ENCODE data around the gene MRC2. TPM values are rescaled to one million over a fixed set of nuclear protein-coding genes. Genes with fewer than 3 reads are reported as not detected.

Gene MRC2
- total RNA-seq, 1 experiment from 2014 or later = 10.7 TPM

DNA sequence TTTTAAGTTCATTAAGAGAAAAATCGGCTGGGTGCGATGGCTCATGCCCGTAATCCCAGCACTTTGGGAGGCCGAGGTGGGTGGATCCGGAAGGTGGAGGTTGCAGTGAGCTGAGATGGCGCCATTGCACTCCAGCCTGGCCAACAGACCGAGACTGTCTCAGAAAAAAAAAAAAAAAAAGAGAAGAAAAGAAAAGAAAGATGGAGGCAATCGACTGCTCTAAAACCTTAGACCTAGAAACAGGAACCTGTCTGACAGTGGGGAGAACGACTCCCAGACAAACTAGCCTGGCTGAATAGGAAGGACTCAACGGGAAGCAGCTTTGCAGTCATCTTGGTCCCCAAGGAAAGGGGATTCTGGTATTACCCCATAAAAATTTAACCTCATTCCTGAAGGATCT is 13.7 kb downstream of the MRC2 start:
- Histone ChIP-seq H3K9me3 (ENCODE audit: control insufficient read depth in 1 of 2, insufficient read depth in 1 of 2, low read depth in 1 of 2, low read length in 2 of 2) (no peaks in the 10 kb centered on the region), H3K9me2 (ENCODE audit: insufficient read depth) (no peaks in the 10 kb centered on the region), H3K27ac (ENCODE audit: low read depth, low read length) (no peak overlapping the region), H2AFZ (ENCODE audit: low read depth, low read length, poor library complexity, severe bottlenecking) (no peak overlapping the region), H3K9ac (ENCODE audit: low read length) (no peak overlapping the region), H3K27me3 (ENCODE audit: insufficient read depth, low read length) (no peaks in the 10 kb centered on the region), H3K4me1 (ENCODE audit: control insufficient read depth in 1 of 2, insufficient read depth in 2 of 2, low read length in 2 of 2) (no peaks in the 10 kb centered on the region), H4K20me1 (ENCODE audit: insufficient read depth) (no peaks in the 10 kb centered on the region), H3K4me2 (ENCODE audit: low read length) (no peak overlapping the region), H3K79me2 (ENCODE audit: insufficient read depth, low read length) (no peaks in the 10 kb centered on the region), H3K36me3 (ENCODE audit: control insufficient read depth in 1 of 2, insufficient read depth in 2 of 2, low read length in 2 of 2) (no peaks in the 10 kb centered on the region), H3K4me3 (replicated peaks in 1 of 2; ENCODE audit: low read depth in 1 of 2, low read length in 2 of 2) (no peak overlapping the region)
- no TSS peak for BruUV-seq (replicated peaks)
- TF ChIP-seq, protein P1, sequence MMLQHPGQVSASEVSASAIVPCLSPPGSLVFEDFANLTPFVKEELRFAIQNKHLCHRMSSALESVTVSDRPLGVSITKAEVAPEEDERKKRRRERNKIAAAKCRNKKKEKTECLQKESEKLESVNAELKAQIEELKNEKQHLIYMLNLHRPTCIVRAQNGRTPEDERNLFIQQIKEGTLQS (IDR thresholded peaks at IDR 0.05) = no peak
- TF ChIP-seq JUND (IDR thresholded peaks at IDR 0.05) = no peak
- no peak for TF ChIP-seq EZH2phosphoT487 (IDR thresholded peaks at IDR 0.05; ENCODE audit: borderline replicate concordance)
- TF ChIP-seq, protein P2, sequence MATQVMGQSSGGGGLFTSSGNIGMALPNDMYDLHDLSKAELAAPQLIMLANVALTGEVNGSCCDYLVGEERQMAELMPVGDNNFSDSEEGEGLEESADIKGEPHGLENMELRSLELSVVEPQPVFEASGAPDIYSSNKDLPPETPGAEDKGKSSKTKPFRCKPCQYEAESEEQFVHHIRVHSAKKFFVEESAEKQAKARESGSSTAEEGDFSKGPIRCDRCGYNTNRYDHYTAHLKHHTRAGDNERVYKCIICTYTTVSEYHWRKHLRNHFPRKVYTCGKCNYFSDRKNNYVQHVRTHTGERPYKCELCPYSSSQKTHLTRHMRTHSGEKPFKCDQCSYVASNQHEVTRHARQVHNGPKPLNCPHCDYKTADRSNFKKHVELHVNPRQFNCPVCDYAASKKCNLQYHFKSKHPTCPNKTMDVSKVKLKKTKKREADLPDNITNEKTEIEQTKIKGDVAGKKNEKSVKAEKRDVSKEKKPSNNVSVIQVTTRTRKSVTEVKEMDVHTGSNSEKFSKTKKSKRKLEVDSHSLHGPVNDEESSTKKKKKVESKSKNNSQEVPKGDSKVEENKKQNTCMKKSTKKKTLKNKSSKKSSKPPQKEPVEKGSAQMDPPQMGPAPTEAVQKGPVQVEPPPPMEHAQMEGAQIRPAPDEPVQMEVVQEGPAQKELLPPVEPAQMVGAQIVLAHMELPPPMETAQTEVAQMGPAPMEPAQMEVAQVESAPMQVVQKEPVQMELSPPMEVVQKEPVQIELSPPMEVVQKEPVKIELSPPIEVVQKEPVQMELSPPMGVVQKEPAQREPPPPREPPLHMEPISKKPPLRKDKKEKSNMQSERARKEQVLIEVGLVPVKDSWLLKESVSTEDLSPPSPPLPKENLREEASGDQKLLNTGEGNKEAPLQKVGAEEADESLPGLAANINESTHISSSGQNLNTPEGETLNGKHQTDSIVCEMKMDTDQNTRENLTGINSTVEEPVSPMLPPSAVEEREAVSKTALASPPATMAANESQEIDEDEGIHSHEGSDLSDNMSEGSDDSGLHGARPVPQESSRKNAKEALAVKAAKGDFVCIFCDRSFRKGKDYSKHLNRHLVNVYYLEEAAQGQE (IDR thresholded peaks at IDR 0.05; ENCODE audit: low read depth) = no peak
- TF ChIP-seq, protein P3, sequence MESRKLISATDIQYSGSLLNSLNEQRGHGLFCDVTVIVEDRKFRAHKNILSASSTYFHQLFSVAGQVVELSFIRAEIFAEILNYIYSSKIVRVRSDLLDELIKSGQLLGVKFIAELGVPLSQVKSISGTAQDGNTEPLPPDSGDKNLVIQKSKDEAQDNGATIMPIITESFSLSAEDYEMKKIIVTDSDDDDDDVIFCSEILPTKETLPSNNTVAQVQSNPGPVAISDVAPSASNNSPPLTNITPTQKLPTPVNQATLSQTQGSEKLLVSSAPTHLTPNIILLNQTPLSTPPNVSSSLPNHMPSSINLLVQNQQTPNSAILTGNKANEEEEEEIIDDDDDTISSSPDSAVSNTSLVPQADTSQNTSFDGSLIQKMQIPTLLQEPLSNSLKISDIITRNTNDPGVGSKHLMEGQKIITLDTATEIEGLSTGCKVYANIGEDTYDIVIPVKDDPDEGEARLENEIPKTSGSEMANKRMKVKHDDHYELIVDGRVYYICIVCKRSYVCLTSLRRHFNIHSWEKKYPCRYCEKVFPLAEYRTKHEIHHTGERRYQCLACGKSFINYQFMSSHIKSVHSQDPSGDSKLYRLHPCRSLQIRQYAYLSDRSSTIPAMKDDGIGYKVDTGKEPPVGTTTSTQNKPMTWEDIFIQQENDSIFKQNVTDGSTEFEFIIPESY (IDR thresholded peaks at IDR 0.05; ENCODE audit: extremely low read depth, insufficient replicate concordance, low read length) = no peak
- TF ChIP-seq TCF7L2 (IDR thresholded peaks at IDR 0.05; ENCODE audit: borderline replicate concordance, extremely low read depth, insufficient read depth, insufficient read length) = no peak
- TF ChIP-seq SP1 (IDR thresholded peaks at IDR 0.05; ENCODE audit: low read depth) = no peak
- TF ChIP-seq ZFX (IDR thresholded peaks at IDR 0.05) = no peak
- TF ChIP-seq, protein P4, sequence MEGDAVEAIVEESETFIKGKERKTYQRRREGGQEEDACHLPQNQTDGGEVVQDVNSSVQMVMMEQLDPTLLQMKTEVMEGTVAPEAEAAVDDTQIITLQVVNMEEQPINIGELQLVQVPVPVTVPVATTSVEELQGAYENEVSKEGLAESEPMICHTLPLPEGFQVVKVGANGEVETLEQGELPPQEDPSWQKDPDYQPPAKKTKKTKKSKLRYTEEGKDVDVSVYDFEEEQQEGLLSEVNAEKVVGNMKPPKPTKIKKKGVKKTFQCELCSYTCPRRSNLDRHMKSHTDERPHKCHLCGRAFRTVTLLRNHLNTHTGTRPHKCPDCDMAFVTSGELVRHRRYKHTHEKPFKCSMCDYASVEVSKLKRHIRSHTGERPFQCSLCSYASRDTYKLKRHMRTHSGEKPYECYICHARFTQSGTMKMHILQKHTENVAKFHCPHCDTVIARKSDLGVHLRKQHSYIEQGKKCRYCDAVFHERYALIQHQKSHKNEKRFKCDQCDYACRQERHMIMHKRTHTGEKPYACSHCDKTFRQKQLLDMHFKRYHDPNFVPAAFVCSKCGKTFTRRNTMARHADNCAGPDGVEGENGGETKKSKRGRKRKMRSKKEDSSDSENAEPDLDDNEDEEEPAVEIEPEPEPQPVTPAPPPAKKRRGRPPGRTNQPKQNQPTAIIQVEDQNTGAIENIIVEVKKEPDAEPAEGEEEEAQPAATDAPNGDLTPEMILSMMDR (IDR thresholded peaks at IDR 0.05 in 2 of 3, conservative IDR thresholded peaks at IDR 0.05 in 1 of 3; ENCODE audit: borderline replicate concordance in 1 of 3, insufficient read depth in 1 of 3, low read depth in 2 of 3, low read length in 2 of 3) = no peak
- no peak for TF ChIP-seq CEBPB (IDR thresholded peaks at IDR 0.05; ENCODE audit: low read depth)
- TF ChIP-seq EGR1 (IDR thresholded peaks at IDR 0.05; ENCODE audit: low read depth) = no peak
- ChIA-PET CTCF (interaction anchor here (0.7 kb wide), 1 partner anchor 15 kb away, joined by 3 read pairs; no protein-coding TSS in a partner anchor), POLR2A (no interaction called here), RAD21 (ENCODE audit: low non-redundant PET in 1 of 2, low total read pairs in 2 of 2, uncharacterized antibody in 2 of 2, unreplicated experiment in 2 of 2) (no interaction called here)
- no peak for ATAC-seq
- DNase-seq (ENCODE audit: low read depth, low spot score) = no peak
- intact Hi-C loops (cut with micrococcal nuclease) = no loop called here
